ENCODE results near the gene PTTG1. TPM values are rescaled to one million over a fixed set of nuclear protein-coding genes. Genes with fewer than 3 reads are reported as not detected.

PTTG1 gene
- total RNA-seq, 1 donor from 2014 or later: 25.4 TPM

- DNase-seq (ENCODE audit: low read depth): no peak
These were observed 31.1 kb downstream of the PTTG1 start for GRCh38 chr5:160452795-160453194.

DNA sequence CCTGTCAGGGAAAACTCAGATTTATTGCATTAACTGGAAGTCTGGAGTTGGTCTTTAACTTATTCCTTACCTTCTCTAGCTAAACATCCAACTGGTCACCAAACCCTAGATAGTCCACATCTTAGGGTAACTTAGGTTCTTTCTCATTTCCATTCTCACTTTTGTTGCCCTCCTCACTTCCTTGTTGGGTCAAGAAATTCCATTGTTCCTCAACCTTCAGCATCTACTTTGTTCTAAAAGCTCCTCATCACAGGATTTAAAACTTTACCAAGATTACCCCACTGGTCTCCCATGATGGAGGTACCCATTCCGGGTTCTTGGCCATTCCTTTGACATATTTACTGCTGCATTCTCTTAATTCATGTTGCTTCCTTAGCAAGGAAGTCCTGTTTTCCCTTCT lies 32.1 kb downstream of the PTTG1 start:
- DNase-seq (ENCODE audit: low read depth): no peak

- no peak for DNase-seq (ENCODE audit: low read depth)
These were observed 33.9 kb downstream of the PTTG1 start for GRCh38 chr5:160455600-160455999.

- no peak for DNase-seq (ENCODE audit: low read depth)
These were observed 35.0 kb downstream of the PTTG1 start for GRCh38 chr5:160456480-160457177.

- no peak for DNase-seq (ENCODE audit: low read depth)
These were observed 35.6 kb downstream of the PTTG1 start for GRCh38 chr5:160457252-160457651.

- DNase-seq (ENCODE audit: low read depth): no peak
These were observed 37.4 kb downstream of the PTTG1 start for GRCh38 chr5:160458806-160459800.

- no peak for DNase-seq (ENCODE audit: low read depth)
These were observed 38.9 kb downstream of the PTTG1 start for GRCh38 chr5:160460377-160461049.

- DNase-seq (ENCODE audit: low read depth): no peak
These were observed 39.7 kb downstream of the PTTG1 start for GRCh38 chr5:160461378-160461777.

DNA sequence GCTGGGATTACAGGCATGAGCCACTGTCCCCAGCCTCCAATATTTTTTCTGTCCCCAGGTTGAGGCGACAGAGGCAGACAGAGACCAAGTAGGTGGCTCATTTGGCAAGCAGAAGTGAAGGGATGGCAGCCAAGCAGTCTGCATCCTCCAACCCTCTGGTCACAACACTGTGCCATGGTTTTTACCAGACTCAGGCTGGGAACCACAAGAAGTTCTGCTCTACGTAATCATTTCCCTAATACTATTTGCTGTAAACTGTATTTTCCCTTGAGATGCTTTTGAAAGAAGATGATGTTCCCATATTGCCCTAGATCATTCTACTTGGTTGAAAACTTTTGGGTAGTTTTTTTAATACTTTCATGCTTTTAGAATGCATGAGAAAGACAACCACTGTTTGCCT lies 40.5 kb downstream of the PTTG1 start:
- DNase-seq (ENCODE audit: low read depth): no peak

GRCh38 chr5:160463227-160463626 lies 41.6 kb downstream of the PTTG1 start:
- DNase-seq (ENCODE audit: low read depth): no peak

DNA sequence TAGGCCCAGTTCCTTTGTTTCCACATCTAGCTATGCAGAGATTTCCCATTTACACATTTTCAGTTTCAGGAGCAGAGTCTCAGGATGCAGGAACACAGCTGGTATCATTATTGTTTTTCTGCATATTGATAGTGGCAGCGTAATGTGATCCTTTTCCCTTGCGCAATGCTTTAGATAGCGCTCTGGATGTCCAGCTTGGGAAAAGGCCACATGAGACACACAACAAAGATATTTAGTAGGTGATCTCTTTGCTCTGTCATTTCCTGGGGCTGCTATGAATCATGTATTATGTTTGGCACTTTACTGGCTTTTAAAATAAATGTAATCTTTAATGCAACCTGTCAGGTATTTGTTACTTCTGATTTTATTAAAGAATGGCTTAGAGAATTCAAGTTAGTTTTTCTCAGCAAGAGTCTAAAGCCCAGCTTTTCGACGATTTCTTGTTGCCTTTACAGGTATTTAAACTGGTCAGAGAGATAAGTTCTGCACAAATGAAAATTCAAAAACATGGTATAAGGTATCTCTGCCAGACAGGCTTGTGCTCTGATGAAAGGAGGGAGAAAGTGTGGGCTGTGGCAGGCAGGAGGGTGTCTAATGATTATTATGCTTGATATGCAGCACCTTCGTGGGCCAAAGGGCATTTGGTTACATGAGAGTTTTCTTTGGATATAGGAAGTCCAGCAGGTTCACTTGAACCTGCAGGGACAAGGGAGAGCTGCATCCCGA lies 42.2 kb downstream of the PTTG1 start:
- peak; percentile 31 for DNase-seq (ENCODE audit: low read depth)

GRCh38 chr5:160464466-160464797 lies 42.8 kb downstream of the PTTG1 start:
- DNase-seq (ENCODE audit: low read depth): no peak

DNA sequence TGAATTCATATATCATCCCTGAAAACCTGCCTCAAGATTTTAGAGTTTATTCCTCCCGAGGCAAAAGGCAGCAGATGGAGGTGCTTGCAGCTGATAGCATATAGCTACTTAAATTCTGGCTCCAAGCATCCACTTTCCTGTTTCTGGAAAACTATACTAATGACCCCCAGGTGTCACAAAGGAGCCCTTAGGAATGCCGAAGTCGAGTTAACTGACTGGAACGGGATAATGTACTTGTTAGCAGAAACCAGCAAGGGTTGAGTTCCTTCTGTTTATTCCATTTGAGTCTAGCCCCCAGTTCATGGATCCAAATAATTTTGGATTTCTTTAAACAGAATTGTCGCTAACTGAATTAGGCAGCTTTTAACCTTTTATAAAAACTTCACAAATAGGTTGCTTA lies 44.5 kb downstream of the PTTG1 start:
- no peak for DNase-seq (ENCODE audit: low read depth)

- no peak for DNase-seq (ENCODE audit: low read depth)
These were observed 45.4 kb downstream of the PTTG1 start for GRCh38 chr5:160466889-160467554.

- no peak for DNase-seq (ENCODE audit: low read depth)
These were observed 46.1 kb downstream of the PTTG1 start for GRCh38 chr5:160467555-160468362.

DNA sequence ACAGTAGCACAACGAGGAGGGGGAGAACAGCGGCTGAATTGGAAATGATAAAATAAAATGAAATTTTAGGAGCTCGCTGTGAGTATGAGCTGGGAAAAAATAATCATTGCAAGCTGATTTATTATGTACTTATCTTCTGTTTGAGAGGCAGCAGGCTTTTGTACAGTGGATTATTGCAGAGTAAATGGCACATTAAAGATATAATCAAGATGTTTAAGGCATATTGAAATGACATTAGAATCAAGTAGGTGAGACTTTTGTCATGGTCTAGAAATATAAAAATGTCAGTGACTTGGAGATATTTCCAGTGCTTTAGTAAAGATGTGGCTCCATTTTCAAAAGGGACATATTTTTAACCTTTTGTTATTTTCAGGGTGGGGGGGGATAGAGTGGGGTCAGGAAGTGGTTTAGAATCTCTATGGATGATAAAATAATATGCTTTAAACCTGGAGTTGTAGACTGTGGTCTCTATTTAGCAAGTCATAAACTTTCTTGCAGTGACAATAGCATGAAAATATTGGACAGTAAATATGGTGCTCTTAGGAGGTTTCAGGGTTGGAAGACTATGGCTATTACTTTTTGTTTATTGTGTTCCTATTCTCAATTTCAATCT lies 46.8 kb downstream of the PTTG1 start:
- DNase-seq (ENCODE audit: low read depth): no peak

- no peak for DNase-seq (ENCODE audit: low read depth)
These were observed 47.8 kb downstream of the PTTG1 start for GRCh38 chr5:160469156-160470144.

Data from myocyte (in vitro differentiated cells).